HCT116 (cell line): ENCODE results near the gene ARIH2. TPM values are rescaled to one million over a fixed set of nuclear protein-coding genes. Genes with fewer than 3 reads are reported as not detected.

Source experiments
- ATAC-seq: fragments of 200-7000 bp; cut with Tn5 transposase; 2 replicates; pipeline ENCODE4 v1.9.1; 2020; ENCODE audit warnings: mild to moderate bottlenecking, moderate library complexity
- BruUV-seq: library from RNA; stranded (reverse); fragments of 400-500 nt; replicated peaks from 2 replicates; lab custom pipeline; 2021; lab: Mats Ljungman, UMichigan
- CTCF ChIA-PET: fragments of 300-600 bp; sonication (Branson Sonifier 250); formaldehyde crosslinking; loops from one replicate; lab custom pipeline; 2021; ENCODE audit warnings: antibody characterized with exemption; lab: Charles Lee
- POLR2A ChIA-PET: fragments of 300-600, 350-600 bp; sonication (Branson Sonifier 250); formaldehyde crosslinking; loops from one replicate; lab custom pipeline; 2021; ENCODE audit warnings: antibody characterized with exemption; lab: Charles Lee
- RAD21 ChIA-PET, 2 experiments: fragments of 300-600 bp; sonication (Branson Sonifier 250); formaldehyde crosslinking; loops; one replicate each; lab custom pipeline; 2023; ENCODE audit warnings: low total read pairs in 2 of 2; ENCODE audit not compliant: uncharacterized antibody in 2 of 2, unreplicated experiment in 2 of 2, low non-redundant PET in 1 of 2; lab: Charles Lee
- DNase-seq: peaks from one replicate; pipeline ENCODE4 v3.0.0-alpha.2; 2010; ENCODE audit warnings: low read depth, low spot score
- H2AFZ ChIP-seq: fragments of 200-600 bp; shearing (Covaris generic), sonication (generic); 2 replicates; pipeline ENCODE4 v1.6.1; 2017; ENCODE audit warnings: low read depth, mixed run types, mixed read lengths, antibody characterized with exemption, low read length; ENCODE audit not compliant: poor library complexity, severe bottlenecking
- H3K27ac ChIP-seq: 2 replicates; pipeline ENCODE4 v1.5.1; 2012; ENCODE audit warnings: low read depth, low read length
- H3K27me3 ChIP-seq: fragments of 200-600 bp; sonication (generic); 2 replicates; pipeline ENCODE4 v1.6.1; 2016; ENCODE audit warnings: mixed run types, low read length, mixed read lengths; ENCODE audit not compliant: insufficient read depth
- H3K36me3 ChIP-seq, 2 experiments: fragments of 200-500 bp in 1 of 2; fragments of 200-600 bp in 1 of 2; sonication (Bioruptor generic) in 1 of 2; sonication (generic) in 1 of 2; 2 replicates each; pipeline versions ENCODE4 v1.5.1 to v1.6.1; 2014 to 2016; ENCODE audit warnings: low read length in 2 of 2, inconsistent platforms in 1 of 2, mixed read lengths in 1 of 2, mixed run types in 1 of 2; ENCODE audit not compliant: insufficient read depth in 2 of 2, control insufficient read depth in 1 of 2
- H3K4me1 ChIP-seq, 2 experiments: fragments of 200-600 bp in 1 of 2; sonication (generic) in 1 of 2; 2 replicates each; pipeline versions ENCODE4 v1.5.1 to v1.6.1; 2012 to 2017; ENCODE audit warnings: low read length in 2 of 2, inconsistent platforms in 1 of 2, mild to moderate bottlenecking in 1 of 2, mixed read lengths in 1 of 2, mixed run types in 1 of 2, moderate library complexity in 1 of 2; ENCODE audit not compliant: insufficient read depth in 2 of 2, control insufficient read depth in 1 of 2
- H3K4me2 ChIP-seq: fragments of 200-600 bp; sonication (generic); 2 replicates; pipeline ENCODE4 v1.6.1; 2017; ENCODE audit warnings: mixed run types, low read length, mixed read lengths
- H3K4me3 ChIP-seq, 2 experiments: fragments of 200-600 bp in 1 of 2; sonication (generic) in 1 of 2; replicated peaks in 1 of 2; 2 replicates each; pipeline ENCODE4 v1.5.1; 2011 to 2016; ENCODE audit warnings: low read length in 2 of 2, control low read depth in 1 of 2, low read depth in 1 of 2, mild to moderate bottlenecking in 1 of 2, mixed read lengths in 1 of 2, mixed run types in 1 of 2
- H3K79me2 ChIP-seq: fragments of 200-600 bp; sonication (generic); 2 replicates; pipeline ENCODE4 v1.6.1; 2017; ENCODE audit warnings: mild to moderate bottlenecking, mixed run types, low read length, moderate library complexity, mixed read lengths; ENCODE audit not compliant: insufficient read depth
- H3K9ac ChIP-seq: fragments of 200-600 bp; sonication (generic); 2 replicates; pipeline ENCODE4 v1.6.1; 2016; ENCODE audit warnings: low read length, mixed read lengths
- H3K9me2 ChIP-seq: fragments of 200-600 bp; sonication (generic), shearing (Covaris generic); 2 replicates; pipeline ENCODE4 v1.6.1; 2017; ENCODE audit warnings: mixed run types, mild to moderate bottlenecking, moderate library complexity; ENCODE audit not compliant: insufficient read depth
- H3K9me3 ChIP-seq, 2 experiments: fragments of 200-500 bp in 1 of 2; fragments of 200-600 bp in 1 of 2; sonication (Bioruptor generic) in 1 of 2; sonication (generic) in 1 of 2; 2 replicates each; pipeline ENCODE4 v1.6.1; 2014 to 2017; ENCODE audit warnings: low read length in 2 of 2, mixed read lengths in 2 of 2, inconsistent platforms in 1 of 2, low read depth in 1 of 2, mild to moderate bottlenecking in 1 of 2, mixed run types in 1 of 2, moderate library complexity in 1 of 2; ENCODE audit not compliant: control insufficient read depth in 1 of 2, insufficient read depth in 1 of 2
- H4K20me1 ChIP-seq: fragments of 200-600 bp; sonication (generic), shearing (Covaris generic); 2 replicates; pipeline ENCODE4 v1.6.1; 2017; ENCODE audit warnings: mixed run types, mild to moderate bottlenecking, moderate library complexity; ENCODE audit not compliant: insufficient read depth
- ATF3 ChIP-seq: IDR thresholded peaks from 2 replicates; pipeline ENCODE4 v1.6.1; 2012
- CBX3 ChIP-seq: IDR thresholded peaks from 2 replicates; pipeline ENCODE4 v1.6.1; 2012; ENCODE audit warnings: low read depth
- CTCF ChIP-seq, 3 experiments: fragments of 200-600 bp in 1 of 3; sonication (generic) in 1 of 3; IDR thresholded peaks in 2 of 3; conservative IDR thresholded peaks in 1 of 3; 2 replicates each; pipeline ENCODE4 v1.5.1; 2012 to 2017; ENCODE audit warnings: low read depth in 2 of 3, low read length in 2 of 3, antibody characterized with exemption in 1 of 3, borderline replicate concordance in 1 of 3, control low read depth in 1 of 3, mild to moderate bottlenecking in 1 of 3, mixed read lengths in 1 of 3, mixed run types in 1 of 3, moderate library complexity in 1 of 3; ENCODE audit not compliant: insufficient read depth in 1 of 3
- EZH2 ChIP-seq: fragments of 200-600 bp; sonication (generic); IDR thresholded peaks from 2 replicates; pipeline ENCODE4 v1.6.1; 2017; ENCODE audit warnings: antibody characterized with exemption, mixed run types
- POLR2AphosphoS5 ChIP-seq: IDR thresholded peaks from 2 replicates; pipeline ENCODE4 v1.6.1; 2011; ENCODE audit warnings: mild to moderate bottlenecking, low read depth, low read length, moderate library complexity
- RAD21 ChIP-seq: IDR thresholded peaks from 2 replicates; pipeline ENCODE4 v1.6.1; 2012; ENCODE audit warnings: low read depth, mild to moderate bottlenecking
- REST ChIP-seq: IDR thresholded peaks from 2 replicates; pipeline ENCODE4 v1.6.1; 2012; ENCODE audit warnings: low read depth
- SP1 ChIP-seq: IDR thresholded peaks from 2 replicates; pipeline ENCODE4 v1.6.1; 2012; ENCODE audit warnings: low read depth
- SRF ChIP-seq: IDR thresholded peaks from 2 replicates; pipeline ENCODE4 v1.6.1; 2012; ENCODE audit warnings: low read depth
- intact Hi-C: fragments of 100-400 bp; cut with micrococcal nuclease; formaldehyde crosslinking; loops from 2 replicates; pipeline ENCODE4 v1.10.0; 2022
- total RNA-seq: library from RNA; stranded (reverse); gene quantifications from one replicate; pipeline ENCODE4 v1.2.1, GENCODE V29; 2021; ENCODE audit not compliant: unreplicated experiment

Gene ARIH2
- total RNA-seq, 1 experiment from 2014 or later: 105 TPM

GRCh38 chr3:48938689-48939088 is 20.0 kb downstream of the ARIH2 start:
- Histone ChIP-seq H4K20me1 (peaks cover 12% of the 10 kb centered on the region; the same call in 1 of the 2 replicates), H3K9ac (no peak overlapping the region), H3K4me2 (no peak overlapping the region), H3K4me3 (no peak overlapping the region), H3K27me3 (no peaks in the 10 kb centered on the region), H3K4me1 (no peaks in the 10 kb centered on the region), H3K27ac (no peak overlapping the region), H3K9me2 (no peaks in the 10 kb centered on the region), H3K36me3 (peaks cover 7 to 20% of the 10 kb centered on the region in 2 experiments; a peak in 2 of 4 replicates), H2AFZ (no peak overlapping the region), H3K9me3 (no peaks in the 10 kb centered on the region), H3K79me2 (peaks cover 81% of the 10 kb centered on the region)
- BruUV-seq: no TSS peak
- intact Hi-C loops: no loop called here
- no peak for DNase-seq
- no peak for ATAC-seq
- ChIA-PET RAD21 (no interaction called here), CTCF (interaction anchor here (0.8 kb wide), 1 partner anchor 199 kb away, joined by 3 read pairs; no protein-coding TSS in a partner anchor), POLR2A (no interaction called here)
- TF ChIP-seq ATF3 (no peak), RAD21 (no peak), REST (no peak), CBX3 (no peak), EZH2 (no peak), POLR2AphosphoS5 (no peak), SP1 (no peak), SRF (no peak), CTCF (IDR thresholded peaks at IDR 0.05 in 2 of 3, conservative IDR thresholded peaks at IDR 0.05 in 1 of 3; ENCODE audit: borderline replicate concordance in 1 of 3, insufficient read depth in 1 of 3, low read depth in 2 of 3, low read length in 2 of 3) (no peak)
